ENCODE measurements around the gene SEC11A.

Gene SEC11A

GRCh38 chr15:84620626-84621025 lies 95.3 kb downstream of the SEC11A start:
- ChIA-PET CTCF (interaction anchor here (1.2 to 1.5 kb wide), 2 partner anchors 10 to 22 kb away, joined by 3 to 9 read pairs; no protein-coding TSS in a partner anchor), POLR2A (no interaction called here)
- H3K4me3 ChIP-seq (ENCODE audit: control insufficient read depth in 1 of 7, extremely low read depth in 1 of 7, insufficient read depth in 4 of 7, low read depth in 2 of 7, low read length in 6 of 7): no peak overlapping the region
- no peak overlapping the region for H3K27ac ChIP-seq (ENCODE audit: insufficient read depth in 1 of 2, low read depth in 1 of 2, low read length in 2 of 2, poor library complexity in 1 of 2, severe bottlenecking in 2 of 2)
- DNase-seq: no peak
- H3K9me3 ChIP-seq (ENCODE audit: control extremely low read depth in 1 of 5, control insufficient read depth in 4 of 5, insufficient read depth in 2 of 5, low read depth in 1 of 5, low read length in 4 of 5): peaks cover 1 to 32% (median 28%) of the 10 kb centered on the region in 5 experiments
- H3K36me3 ChIP-seq (ENCODE audit: control insufficient read depth in 4 of 4, insufficient read depth in 4 of 4, low read length in 3 of 4): peaks cover 15 to 39% (median 38%) of the 10 kb centered on the region in 4 experiments
- WGBS (ENCODE audit: insufficient coverage): 100% methylated on average over 5 of the region's 8 CpGs
- no peaks in the 10 kb centered on the region for H3K27me3 ChIP-seq (replicated peaks in 2 of 5; ENCODE audit: control insufficient read depth in 4 of 5, insufficient read depth in 5 of 5, low read length in 4 of 5)
- peaks cover 5 to 16% (median 12%) of the 10 kb centered on the region in 4 experiments for H3K4me1 ChIP-seq (ENCODE audit: control extremely low read depth in 1 of 4, control insufficient read depth in 4 of 4, insufficient read depth in 4 of 4, low read length in 3 of 4)

All from common myeloid progenitor, CD34-positive (primary cell).